Glutamatergic neuron (in vitro differentiated cells): ENCODE results near the gene HDAC4. TPM values are rescaled to one million over a fixed set of nuclear protein-coding genes. Genes with fewer than 3 reads are reported as not detected.

ENCODE experiments used
- DNase-seq: peaks from one replicate; pipeline ENCODE4 v3.0.0; 2022
- H3K27ac Mint-ChIP-seq: one replicate; pipeline ENCODE4 v1.8.0; 2020; ENCODE audit warnings: mild to moderate bottlenecking, mixed read lengths, inconsistent platforms; ENCODE audit not compliant: unreplicated experiment
- H3K27me3 Mint-ChIP-seq: one replicate; pipeline ENCODE4 v1.8.0; 2020; ENCODE audit warnings: mild to moderate bottlenecking, moderate library complexity, mixed read lengths, inconsistent platforms; ENCODE audit not compliant: unreplicated experiment
- H3K36me3 Mint-ChIP-seq: one replicate; pipeline ENCODE4 v1.8.0; 2020; ENCODE audit warnings: mild to moderate bottlenecking, mixed read lengths, inconsistent platforms; ENCODE audit not compliant: unreplicated experiment
- H3K4me1 Mint-ChIP-seq: one replicate; pipeline ENCODE4 v1.8.0; 2020; ENCODE audit warnings: mild to moderate bottlenecking, low read depth, mixed read lengths, inconsistent platforms; ENCODE audit not compliant: unreplicated experiment
- H3K4me3 Mint-ChIP-seq: one replicate; pipeline ENCODE4 v1.8.0; 2020; ENCODE audit warnings: mild to moderate bottlenecking, mixed read lengths, inconsistent platforms; ENCODE audit not compliant: unreplicated experiment
- H3K9me3 Mint-ChIP-seq: one replicate; pipeline ENCODE4 v1.8.0; 2020; ENCODE audit warnings: mild to moderate bottlenecking, moderate library complexity, mixed read lengths, inconsistent platforms; ENCODE audit not compliant: unreplicated experiment
- CTCF ChIP-seq: fragments of 200-600 bp; sonication (generic); IDR thresholded peaks from one replicate; pipeline ENCODE4 v1.5.0; 2021; ENCODE audit not compliant: partially characterized antibody, unreplicated experiment
- total RNA-seq: library from RNA; stranded (reverse); fragmentation: NEBNext Ultra II Directional; extraction: Animal tissue kit (Norgen Biotek cat#: 25700); gene quantifications from one replicate; pipeline ENCODE4 v1.2.1, GENCODE V29; 2021; ENCODE audit not compliant: unreplicated experiment

Gene HDAC4
- total RNA-seq, 1 donor from 2014 or later, result 90.6 TPM

- Mint-ChIP-seq H3K27me3 (peaks cover 8% of the 10 kb centered on the region), H3K9me3 (peaks cover 6% of the 10 kb centered on the region), H3K27ac (no peak overlapping the region), H3K4me1 (no peaks in the 10 kb centered on the region), H3K4me3 (no peak overlapping the region), H3K36me3 (peaks cover 23% of the 10 kb centered on the region)
- no peak for DNase-seq
- no peak for TF ChIP-seq CTCF
Measured at GRCh38 chr2:239409976-239410375, 9.2 kb upstream of the HDAC4 start.

- Mint-ChIP-seq H3K9me3 (peaks cover 4% of the 10 kb centered on the region), H3K4me1 (peaks cover 4% of the 10 kb centered on the region), H3K36me3 (peaks cover 19% of the 10 kb centered on the region), H3K27me3 (peaks cover 7% of the 10 kb centered on the region), H3K27ac (no peak overlapping the region), H3K4me3 (no peak overlapping the region)
- no peak for DNase-seq
- TF ChIP-seq CTCF, result no peak
Measured at GRCh38 chr2:239407112-239407511, 6.3 kb upstream of the HDAC4 start.

- H3K4me3 Mint-ChIP-seq, result no peak overlapping the region
Measured at GRCh38 chr2:239406316-239406995, 5.6 kb upstream of the HDAC4 start.

GRCh38 chr2:239405071-239405470 lies 4.3 kb upstream of the HDAC4 start:
- Mint-ChIP-seq H3K27me3 (peaks cover 7% of the 10 kb centered on the region), H3K36me3 (peaks cover 10% of the 10 kb centered on the region), H3K4me3 (no peak overlapping the region), H3K9me3 (peaks cover 5% of the 10 kb centered on the region), H3K27ac (no peak overlapping the region), H3K4me1 (peaks cover 6% of the 10 kb centered on the region)
- no peak for TF ChIP-seq CTCF
- no peak for DNase-seq

More at GRCh38 chr2:239406316-239406995, 5.6 kb upstream of the HDAC4 start:
- Mint-ChIP-seq H3K27ac (no peak overlapping the region), H3K9me3 (peaks cover 5% of the 10 kb centered on the region), H3K4me1 (peaks cover 6% of the 10 kb centered on the region), H3K27me3 (peaks cover 7% of the 10 kb centered on the region), H3K36me3 (peaks cover 16% of the 10 kb centered on the region)
- DNase-seq, result no peak
- no peak for TF ChIP-seq CTCF

- Mint-ChIP-seq H3K27ac (no peak overlapping the region), H3K36me3 (no peaks in the 10 kb centered on the region), H3K27me3 (peaks cover 10% of the 10 kb centered on the region), H3K4me3 (peak overlapping the region; percentile 48), H3K4me1 (peaks cover 19% of the 10 kb centered on the region), H3K9me3 (peaks cover 21% of the 10 kb centered on the region)
- TF ChIP-seq CTCF, result no peak
- no peak for DNase-seq
Measured at GRCh38 chr2:239402666-239403065, 1.8 kb upstream of the HDAC4 start.
